GM21786 (cell line): ENCODE measurements around the gene MRPS15.

Experiments
- ATAC-seq: cut with Tn5 transposase; IDR thresholded peaks from one replicate; pipeline ENCODE4 v1.9.1; 2021; ENCODE audit not compliant: unreplicated experiment

The MRPS15 gene

DNA sequence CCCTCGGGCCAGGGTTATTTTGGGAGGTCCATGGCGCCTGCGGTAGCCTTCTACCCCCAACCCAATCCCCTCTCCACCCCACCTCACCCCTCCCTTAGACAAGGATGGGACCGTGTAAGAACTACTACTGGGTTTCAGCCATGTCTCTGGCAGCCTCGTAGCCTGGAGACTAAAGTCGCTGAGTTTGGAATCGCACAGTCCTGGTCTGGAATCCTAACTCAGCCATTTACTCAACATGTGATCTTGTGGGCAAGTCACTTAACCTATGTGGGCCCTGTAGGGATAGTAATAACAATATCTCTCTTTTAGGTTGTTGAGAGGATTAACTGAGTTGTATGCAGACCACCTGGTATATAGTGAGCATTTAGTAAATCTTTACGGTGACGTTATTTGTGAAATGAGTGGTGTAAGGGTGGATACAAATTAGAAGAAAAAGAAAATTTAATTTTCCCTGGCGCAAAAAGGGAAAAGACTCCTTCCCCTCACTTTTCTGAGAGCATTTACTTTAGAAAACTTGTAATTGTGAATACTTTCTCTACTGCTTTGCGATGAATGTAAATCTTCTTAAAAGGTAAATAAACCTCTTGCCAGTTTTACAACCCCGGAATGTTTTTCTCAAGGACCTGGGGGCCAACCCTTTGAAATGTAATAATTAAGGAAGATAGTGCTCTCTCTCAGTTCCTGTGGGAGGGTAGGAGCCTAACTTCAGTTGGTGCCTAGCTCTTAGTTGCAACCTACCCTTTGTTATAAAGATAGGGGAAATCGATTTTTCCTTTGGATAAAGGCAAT, 615 bp upstream of the MRPS15 start:
- peak; percentile 30 for ATAC-seq

- no peak for ATAC-seq
These were observed 751 bp downstream of the MRPS15 start for GRCh38 chr1:36463463-36463802.

DNA sequence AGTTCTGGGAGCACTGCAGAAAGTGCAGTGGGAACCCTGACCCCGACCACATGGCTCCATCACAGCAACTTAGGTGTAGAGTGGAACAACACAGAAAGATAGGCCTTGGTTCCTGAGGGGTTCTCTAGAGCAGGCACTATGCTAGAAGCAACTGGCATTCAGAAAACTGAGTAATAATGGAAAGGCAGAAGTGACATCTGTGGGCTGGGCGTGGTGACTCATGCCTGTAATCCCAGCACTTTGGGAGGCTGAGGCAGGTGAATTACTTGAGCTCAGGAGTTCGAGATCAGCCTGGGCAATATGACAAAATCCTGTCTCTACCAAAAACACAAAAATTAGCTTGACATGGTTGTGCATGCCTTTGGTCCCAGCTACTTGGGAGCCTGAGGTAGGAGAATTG, 5.3 kb downstream of the MRPS15 start:
- no peak for ATAC-seq

DNA sequence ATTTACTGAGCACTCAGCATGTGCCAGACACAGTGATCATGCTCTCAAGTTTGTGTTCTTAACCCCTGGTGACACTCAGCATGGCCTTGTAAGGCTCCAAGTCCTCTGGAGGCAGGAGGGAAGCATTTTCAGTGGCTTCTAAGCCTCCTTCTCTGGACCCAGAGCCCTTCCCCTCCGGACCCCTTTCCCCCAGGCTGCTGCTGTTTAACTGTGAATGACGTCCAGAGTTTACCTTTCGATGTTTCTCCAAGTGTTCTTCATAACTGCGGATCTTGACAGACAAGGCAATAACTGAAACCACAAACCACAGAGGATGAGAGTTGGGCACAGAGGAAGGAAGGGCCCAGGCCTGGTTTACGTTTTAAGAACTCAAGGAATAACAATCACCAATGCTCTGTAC, 6.5 kb downstream of the MRPS15 start:
- no peak for ATAC-seq

GRCh38 chr1:36456391-36456928, 7.7 kb downstream of the MRPS15 start:
- no peak for ATAC-seq

GRCh38 chr1:36455386-36455785, 8.8 kb downstream of the MRPS15 start:
- ATAC-seq, result no peak

DNA sequence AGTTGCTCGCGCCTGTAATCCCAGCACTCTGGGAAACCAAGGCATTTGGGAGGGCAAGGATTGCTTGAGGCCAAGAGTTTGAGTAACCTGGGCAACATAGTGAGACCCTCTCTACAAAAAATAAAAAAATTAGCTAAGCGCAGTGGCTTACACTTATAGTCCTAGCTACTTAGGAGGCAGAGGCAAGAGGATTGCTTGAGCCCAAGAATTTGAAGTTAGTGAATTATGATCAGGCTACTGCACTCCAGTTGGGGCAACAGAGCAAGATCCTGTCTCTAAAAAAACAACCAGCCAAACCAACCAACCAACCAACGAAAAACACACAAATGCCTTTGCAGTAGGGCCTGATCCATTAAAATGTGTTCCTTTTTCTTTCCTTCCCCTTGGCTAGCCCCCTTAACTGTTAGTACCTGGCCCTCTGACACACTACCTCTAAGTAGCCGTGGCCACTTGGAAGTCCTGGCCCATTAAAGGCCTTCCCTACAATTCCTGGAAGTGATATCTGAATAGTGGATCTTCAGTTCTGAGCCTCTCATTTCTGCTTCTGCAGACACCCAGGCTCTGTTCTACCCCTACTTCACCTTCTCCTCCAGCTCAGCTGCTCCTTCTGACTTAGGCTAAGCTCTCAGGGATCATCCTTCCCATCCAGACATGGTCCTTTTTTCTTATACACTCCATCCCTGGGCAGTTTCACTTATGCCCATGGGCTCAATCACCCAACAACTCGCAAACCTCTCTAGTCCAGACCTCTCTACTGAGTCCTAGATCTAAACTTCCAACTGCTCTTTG, 10.4 kb downstream of the MRPS15 start:
- no peak for ATAC-seq

DNA sequence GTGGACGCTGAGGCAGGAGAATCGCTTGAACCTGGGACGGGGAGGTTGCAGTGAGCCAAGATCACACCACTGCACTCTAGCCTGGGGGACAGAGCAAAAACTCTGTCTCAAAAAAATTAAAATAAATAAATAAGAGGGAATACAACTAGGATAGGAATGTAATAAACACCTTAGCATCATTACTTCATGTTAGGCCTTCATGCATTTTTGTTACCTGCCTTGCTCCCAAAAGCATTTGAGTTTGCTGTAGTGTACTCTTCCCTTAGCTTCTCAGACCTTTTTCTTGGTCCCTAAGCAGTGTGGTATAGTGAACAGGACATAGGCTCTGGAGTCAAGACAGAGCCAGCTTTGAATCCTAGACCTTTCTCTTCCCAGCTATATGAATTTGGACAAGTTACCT, 11.1 kb downstream of the MRPS15 start:
- no peak for ATAC-seq

GRCh38 chr1:36450919-36451305, 13.3 kb downstream of the MRPS15 start:
- no peak for ATAC-seq

DNA sequence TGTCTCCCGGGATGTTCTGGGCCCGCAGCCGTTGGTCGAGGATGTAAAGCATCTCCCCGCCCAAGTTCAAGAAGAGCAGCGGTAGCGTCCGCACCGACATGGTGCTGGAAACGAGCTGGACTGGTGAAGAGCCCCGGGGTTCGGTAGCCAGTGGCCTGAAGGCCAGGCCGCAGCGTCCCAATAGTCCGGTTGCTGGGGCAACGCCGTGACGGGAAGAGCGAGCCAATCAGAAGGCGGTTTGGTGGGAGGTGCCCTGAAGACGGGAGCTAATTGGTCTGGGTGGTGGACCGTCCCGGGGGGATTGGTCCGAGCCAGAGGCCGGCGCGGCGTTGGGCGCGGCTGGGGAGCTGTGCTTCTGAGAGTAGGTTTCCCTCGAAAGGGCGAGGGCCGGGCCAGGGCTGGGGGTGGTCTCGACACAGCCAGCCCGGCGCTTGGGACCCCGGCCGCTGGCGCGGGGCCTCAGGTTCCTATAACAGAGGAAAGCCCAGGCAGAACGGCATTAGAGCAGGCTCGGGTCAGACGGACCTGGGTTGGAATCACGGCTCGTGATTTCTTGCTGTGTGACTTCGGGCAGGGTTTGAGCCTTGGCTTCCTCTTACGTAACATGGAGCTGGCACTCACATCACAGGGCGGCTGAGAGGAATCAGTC, 13.8 kb downstream of the MRPS15 start, which contains the start of gene OSCP1:
Gene OSCP1, minus strand, starts transcription at position 182 of the 649 bp plus-strand sequence. Its CDS starts 82 bp downstream, at position 100.
- ATAC-seq, result peak; percentile 96

- no peak for ATAC-seq
These were observed 15.6 kb downstream of the MRPS15 start for GRCh38 chr1:36448530-36449056.

GRCh38 chr1:36447450-36447849, 16.7 kb downstream of the MRPS15 start:
- no peak for ATAC-seq

- no peak for ATAC-seq
These were observed 17.4 kb downstream of the MRPS15 start for GRCh38 chr1:36446746-36447145.

DNA sequence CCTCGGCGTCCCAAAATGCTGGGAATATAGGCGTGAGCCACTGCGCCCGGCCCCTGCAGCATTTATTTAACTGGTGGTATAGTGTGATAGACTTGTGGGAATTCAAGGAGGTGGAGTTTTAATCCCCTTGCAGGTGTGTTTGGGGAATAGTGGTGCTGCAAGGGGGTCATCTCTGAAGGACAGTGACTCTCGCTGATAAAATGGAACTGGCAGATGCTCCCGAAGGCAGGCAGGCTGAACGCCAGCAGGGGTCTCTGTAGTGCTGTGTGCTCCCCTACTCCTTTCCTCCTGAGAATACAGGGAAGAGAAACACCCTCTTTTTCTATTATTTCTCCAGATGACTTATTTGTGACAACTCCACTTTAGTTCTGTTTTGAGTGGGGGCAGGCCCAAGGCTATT, 17.9 kb downstream of the MRPS15 start:
- no peak for ATAC-seq

DNA sequence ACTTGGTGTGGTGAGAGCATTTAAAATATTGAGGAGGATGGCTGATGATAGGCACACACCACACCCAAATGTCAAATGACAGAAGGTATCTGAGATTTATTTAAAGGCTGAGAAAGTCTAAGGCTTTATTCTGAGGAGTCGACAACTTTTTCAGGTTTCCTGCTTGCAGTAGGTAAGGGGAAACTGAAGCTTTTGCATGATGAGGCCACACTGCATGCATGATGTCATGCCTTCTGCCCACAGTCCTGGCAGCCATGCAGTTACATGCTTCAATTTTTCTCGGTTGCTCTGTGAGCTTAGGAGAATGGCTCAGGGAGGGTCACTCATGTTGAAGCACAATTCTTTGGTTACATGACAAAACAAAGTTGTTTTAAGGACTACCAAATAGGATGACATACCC, 20.9 kb downstream of the MRPS15 start:
- no peak for ATAC-seq

DNA sequence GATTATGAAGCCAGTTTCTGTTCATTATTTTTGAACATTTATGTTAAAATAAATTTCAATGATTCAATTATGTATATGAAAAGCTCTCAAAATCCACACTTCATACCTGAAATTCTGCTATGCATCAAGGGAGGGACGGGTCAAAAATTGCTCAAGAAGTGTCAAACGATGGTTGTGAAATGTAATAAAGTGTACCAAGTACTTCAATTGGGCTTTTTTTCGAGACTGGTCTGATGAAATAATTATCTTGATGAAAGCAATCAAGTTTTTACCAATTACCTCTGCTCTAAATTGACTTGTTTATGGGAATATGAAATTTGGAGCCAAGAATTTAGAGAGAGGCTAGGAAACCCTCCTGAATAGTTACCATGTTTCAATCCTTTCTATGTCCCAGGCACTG, 21.8 kb downstream of the MRPS15 start:
- no peak for ATAC-seq

DNA sequence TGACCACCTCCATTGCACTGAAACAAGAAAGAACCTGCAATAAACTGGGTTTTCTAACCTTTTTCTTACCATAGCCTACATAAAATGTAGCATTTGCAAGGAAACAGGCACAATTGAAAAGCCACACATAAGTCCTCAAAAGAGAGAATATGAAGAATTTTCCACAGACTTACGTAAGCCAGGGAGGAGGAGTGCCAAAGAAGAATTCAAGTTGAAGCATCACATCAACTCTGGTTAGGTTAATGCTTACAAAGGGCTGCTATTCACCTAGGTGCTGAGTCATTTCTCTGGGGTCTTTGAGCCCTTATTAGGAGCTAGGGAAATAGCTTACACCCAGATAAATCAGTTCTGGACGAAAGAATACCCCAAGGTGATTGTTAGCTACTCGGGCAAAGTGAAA, 23.5 kb downstream of the MRPS15 start:
- ATAC-seq, result no peak

DNA sequence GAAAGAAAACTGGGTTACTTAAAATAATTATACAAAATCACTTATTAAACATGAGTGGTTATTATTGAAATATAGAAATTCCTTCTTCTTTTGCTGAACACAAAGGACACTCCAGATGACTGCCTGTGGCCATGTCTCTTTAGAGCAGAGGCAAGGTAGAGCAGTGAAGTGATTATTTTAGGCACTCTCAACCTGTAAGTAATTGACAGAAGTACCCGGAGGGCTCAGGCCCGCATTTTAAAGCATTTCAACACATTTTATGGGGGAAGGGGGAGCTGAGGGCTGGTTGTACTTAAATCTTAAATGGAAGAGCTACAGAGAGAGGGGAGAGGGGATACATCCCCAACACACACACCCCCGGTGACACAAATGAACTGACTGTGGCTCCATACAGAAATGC, 24.1 kb downstream of the MRPS15 start:
- no peak for ATAC-seq

DNA sequence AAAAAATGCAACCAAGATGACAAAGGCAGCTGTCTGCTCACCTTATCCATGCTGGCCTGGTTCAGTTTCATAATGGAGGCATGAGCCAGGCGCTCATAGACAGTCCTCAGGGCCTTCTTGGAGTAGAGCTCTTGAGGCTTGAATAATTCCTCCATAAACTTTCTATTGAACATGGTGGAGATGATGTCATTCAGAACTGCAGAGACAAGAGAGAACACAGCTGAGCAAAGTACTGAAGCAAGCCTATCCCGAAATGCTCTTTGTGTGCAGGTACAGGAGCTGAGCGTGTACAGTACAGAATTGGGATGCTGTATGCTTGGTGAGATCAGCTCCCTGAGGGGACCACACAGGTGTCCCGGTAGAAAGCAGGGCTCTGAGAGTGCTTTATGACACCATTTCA, 25.5 kb downstream of the MRPS15 start:
- no peak for ATAC-seq

DNA sequence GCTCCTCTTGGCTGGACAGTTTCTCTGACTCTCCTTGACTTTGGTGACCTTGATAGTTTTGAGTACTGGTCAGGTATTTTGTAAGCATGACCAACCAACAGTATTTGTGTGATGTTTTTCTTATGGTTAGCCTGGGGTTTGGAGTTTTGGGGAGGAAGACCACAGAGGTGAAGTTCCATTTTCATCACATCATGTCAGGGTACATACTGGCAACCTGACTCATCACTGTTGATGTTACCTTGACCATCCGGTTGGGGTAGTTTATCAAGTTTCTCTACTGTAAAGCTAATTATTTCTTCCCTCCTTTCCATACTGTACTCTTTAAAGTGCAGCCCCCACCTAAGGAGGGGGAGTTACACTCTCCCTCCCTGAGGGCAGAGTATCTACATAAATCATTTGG, 27.4 kb downstream of the MRPS15 start:
- ATAC-seq, result no peak

- no peak for ATAC-seq
These were observed 31.1 kb downstream of the MRPS15 start for GRCh38 chr1:36433102-36433501.
